ENCODE measurements around the gene SYCP2L.

SYCP2L gene

GRCh38 chr6:10993896-10994295 lies 107.0 kb downstream of the SYCP2L start:
- no peak overlapping the region for H2AFZ ChIP-seq (ENCODE audit: low read length)
- H3K9me2 ChIP-seq (replicated peaks; ENCODE audit: insufficient read depth, low read length): no peaks in the 10 kb centered on the region
- H3K27me3 ChIP-seq (replicated peaks; ENCODE audit: insufficient read depth, low read length): no peaks in the 10 kb centered on the region
- H3K4me3 ChIP-seq (ENCODE audit: low read length): no peak overlapping the region
- no peak for DNase-seq
- no peaks in the 10 kb centered on the region for H3F3A ChIP-seq (ENCODE audit: insufficient read depth, low read length)
- no peaks in the 10 kb centered on the region for H3K36me3 ChIP-seq (replicated peaks; ENCODE audit: insufficient read depth, low read length)
- TF ChIP-seq EZH2 (optimal IDR thresholded peaks at IDR 0.05; ENCODE audit: low read depth, low read length) (no peak), EZH2phosphoT487 (IDR thresholded peaks at IDR 0.05; ENCODE audit: low read length) (no peak), CTCF (IDR thresholded peaks at IDR 0.05; ENCODE audit: low read length) (no peak)
- no peaks in the 10 kb centered on the region for H3K9me3 ChIP-seq (replicated peaks; ENCODE audit: insufficient read depth, low read length)
- no peak overlapping the region for H3K9ac ChIP-seq (ENCODE audit: low read length)
- H3K4me2 ChIP-seq (ENCODE audit: low read depth, low read length): no peak overlapping the region
- no peaks in the 10 kb centered on the region for H3K79me2 ChIP-seq (ENCODE audit: low read length)
- no peak overlapping the region for H3K27ac ChIP-seq (ENCODE audit: low read length)
- H4K20me1 ChIP-seq (ENCODE audit: insufficient read depth, low read length): no peaks in the 10 kb centered on the region
- H3K4me1 ChIP-seq (ENCODE audit: low read length): no peaks in the 10 kb centered on the region

GRCh38 chr6:10995114-10995707 lies 108.4 kb downstream of the SYCP2L start:
- H4K20me1 ChIP-seq (ENCODE audit: insufficient read depth, low read length): no peaks in the 10 kb centered on the region
- TF ChIP-seq CTCF (IDR thresholded peaks at IDR 0.05; ENCODE audit: low read length) (no peak), EZH2 (optimal IDR thresholded peaks at IDR 0.05; ENCODE audit: low read depth, low read length) (no peak), EZH2phosphoT487 (IDR thresholded peaks at IDR 0.05; ENCODE audit: low read length) (no peak)
- H3K27ac ChIP-seq (ENCODE audit: low read length): no peak overlapping the region
- H3K4me2 ChIP-seq (ENCODE audit: low read depth, low read length): no peak overlapping the region
- no peaks in the 10 kb centered on the region for H3K4me1 ChIP-seq (ENCODE audit: low read length)
- H3K9me3 ChIP-seq (replicated peaks; ENCODE audit: insufficient read depth, low read length): no peaks in the 10 kb centered on the region
- no peaks in the 10 kb centered on the region for H3K27me3 ChIP-seq (replicated peaks; ENCODE audit: insufficient read depth, low read length)
- no peak for DNase-seq
- H3K79me2 ChIP-seq (ENCODE audit: low read length): no peaks in the 10 kb centered on the region
- no peaks in the 10 kb centered on the region for H3K9me2 ChIP-seq (replicated peaks; ENCODE audit: insufficient read depth, low read length)
- no peaks in the 10 kb centered on the region for H3K36me3 ChIP-seq (replicated peaks; ENCODE audit: insufficient read depth, low read length)
- no peaks in the 10 kb centered on the region for H3F3A ChIP-seq (ENCODE audit: insufficient read depth, low read length)
- H2AFZ ChIP-seq (ENCODE audit: low read length): no peak overlapping the region
- H3K4me3 ChIP-seq (ENCODE audit: low read length): no peak overlapping the region
- no peak overlapping the region for H3K9ac ChIP-seq (ENCODE audit: low read length)

- H3K27ac ChIP-seq (ENCODE audit: low read length): no peak overlapping the region
- H3K9ac ChIP-seq (ENCODE audit: low read length): no peak overlapping the region
- no peak for TF ChIP-seq CTCF (IDR thresholded peaks at IDR 0.05; ENCODE audit: low read length)
- TF ChIP-seq EZH2phosphoT487 (IDR thresholded peaks at IDR 0.05; ENCODE audit: low read length): no peak
- TF ChIP-seq EZH2 (optimal IDR thresholded peaks at IDR 0.05; ENCODE audit: low read depth, low read length): no peak
- no peak for DNase-seq
- H3F3A ChIP-seq (ENCODE audit: insufficient read depth, low read length): no peaks in the 10 kb centered on the region
- H3K4me3 ChIP-seq (ENCODE audit: low read length): no peak overlapping the region
- no peak overlapping the region for H2AFZ ChIP-seq (ENCODE audit: low read length)
- H4K20me1 ChIP-seq (ENCODE audit: insufficient read depth, low read length): no peaks in the 10 kb centered on the region
- no peaks in the 10 kb centered on the region for H3K27me3 ChIP-seq (replicated peaks; ENCODE audit: insufficient read depth, low read length)
- H3K79me2 ChIP-seq (ENCODE audit: low read length): no peaks in the 10 kb centered on the region
- no peaks in the 10 kb centered on the region for H3K9me2 ChIP-seq (replicated peaks; ENCODE audit: insufficient read depth, low read length)
- H3K9me3 ChIP-seq (replicated peaks; ENCODE audit: insufficient read depth, low read length): no peaks in the 10 kb centered on the region
- H3K4me1 ChIP-seq (ENCODE audit: low read length): no peaks in the 10 kb centered on the region
- H3K36me3 ChIP-seq (replicated peaks; ENCODE audit: insufficient read depth, low read length): no peaks in the 10 kb centered on the region
- no peak overlapping the region for H3K4me2 ChIP-seq (ENCODE audit: low read depth, low read length)
These were observed 113.1 kb downstream of the SYCP2L start for GRCh38 chr6:10999994-11000393.

Data from MM.1S (cell line).